HK-2 (cell line): ENCODE measurements around the gene INAVA.

Source experiments
- DNase-seq: peaks from one replicate; pipeline ENCODE4 v3.0.0-alpha.2; 2018; ENCODE audit not compliant: unreplicated experiment

INAVA gene

DNA sequence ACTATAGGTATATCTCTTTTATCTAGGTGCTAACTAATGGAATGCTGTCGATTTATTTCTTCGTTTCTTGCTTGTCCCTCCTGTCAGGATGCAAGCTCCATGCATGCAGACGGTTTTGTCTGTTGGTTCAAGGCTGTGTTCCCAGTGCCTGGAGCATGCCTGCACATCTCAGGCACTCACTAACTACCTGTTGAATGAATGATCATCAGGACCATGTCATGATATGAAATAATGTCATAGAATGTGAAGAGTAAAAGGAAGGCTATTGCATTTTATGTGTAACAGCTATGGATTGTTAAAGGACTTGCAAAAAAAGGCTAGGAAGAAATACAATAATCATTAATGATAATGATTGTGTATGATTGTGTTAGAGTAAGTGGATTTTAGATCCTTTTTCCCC lies 17.7 kb upstream of the INAVA start:
- DNase-seq: no peak

DNA sequence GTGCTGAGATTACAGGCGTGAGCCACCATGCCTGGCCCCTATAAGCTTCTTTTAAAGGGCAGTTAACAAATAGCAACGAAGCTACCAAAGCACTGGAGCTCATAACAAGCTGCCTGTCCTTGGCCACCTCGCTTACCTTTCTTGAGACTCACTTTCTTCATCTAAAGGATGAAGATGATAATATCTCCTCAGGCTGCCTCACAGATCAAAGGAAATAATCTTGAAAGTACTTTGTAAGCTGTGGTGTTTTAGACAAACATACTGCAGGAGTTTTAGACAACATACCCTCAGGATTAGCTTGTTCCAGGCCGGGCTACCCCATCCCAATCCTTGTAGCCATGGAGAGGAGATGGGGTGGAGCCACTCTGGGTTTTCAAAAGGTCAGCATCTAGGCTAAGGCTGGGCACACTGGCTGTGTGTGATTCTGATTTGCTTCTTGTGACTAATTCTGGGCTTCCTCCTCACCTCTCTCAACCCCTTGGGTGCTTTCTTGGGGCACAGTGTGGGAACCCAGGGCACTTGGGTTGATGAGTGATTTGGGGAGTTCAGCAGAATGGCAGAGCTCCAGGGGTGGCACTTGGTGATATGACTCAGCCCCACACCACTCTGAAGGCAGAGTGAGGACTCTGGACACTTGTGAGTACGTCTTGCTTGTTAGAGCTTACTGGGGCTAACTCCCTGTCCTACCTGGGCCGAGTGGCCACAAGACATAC lies 16.7 kb upstream of the INAVA start:
- DNase-seq: no peak

DNA sequence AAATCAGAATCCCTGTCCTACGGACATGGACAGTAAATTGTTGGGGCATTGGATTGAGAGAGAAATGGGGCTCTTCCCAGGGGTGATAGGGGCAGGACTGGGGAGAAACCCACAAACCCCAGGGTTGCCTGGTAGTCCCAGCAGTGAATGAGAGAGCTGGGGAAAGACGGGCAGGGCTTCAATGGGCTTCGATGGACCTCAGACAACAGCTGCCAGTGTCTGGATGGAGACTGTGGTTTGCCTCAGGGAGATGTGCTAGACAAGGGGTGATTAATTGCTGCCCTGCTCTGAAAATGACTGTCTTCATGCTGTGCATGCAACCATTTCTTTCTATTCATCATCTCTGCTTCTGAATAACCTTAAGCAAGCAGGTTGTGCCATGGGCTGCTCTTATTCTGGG lies 14.5 kb upstream of the INAVA start:
- DNase-seq: no peak

DNA sequence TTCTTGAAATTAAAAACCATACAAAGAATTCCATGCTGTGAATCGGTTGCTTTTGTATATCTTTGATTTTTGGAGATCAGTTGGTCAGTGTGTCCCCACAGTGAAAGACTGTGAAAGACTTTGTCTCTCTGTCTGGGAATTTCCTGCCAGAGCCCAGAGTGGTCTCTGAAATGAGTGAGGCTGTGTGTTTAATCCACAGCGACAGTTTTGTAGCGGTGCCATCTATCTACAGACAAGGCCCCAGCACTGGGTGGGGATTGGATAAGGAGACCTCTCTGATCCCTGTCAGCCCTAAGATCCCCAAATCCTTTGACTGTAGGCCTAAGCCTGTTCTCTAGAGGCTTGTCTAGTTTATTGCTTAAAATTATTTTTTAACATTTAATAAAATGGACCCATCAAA lies 11.6 kb upstream of the INAVA start:
- no peak for DNase-seq

DNA sequence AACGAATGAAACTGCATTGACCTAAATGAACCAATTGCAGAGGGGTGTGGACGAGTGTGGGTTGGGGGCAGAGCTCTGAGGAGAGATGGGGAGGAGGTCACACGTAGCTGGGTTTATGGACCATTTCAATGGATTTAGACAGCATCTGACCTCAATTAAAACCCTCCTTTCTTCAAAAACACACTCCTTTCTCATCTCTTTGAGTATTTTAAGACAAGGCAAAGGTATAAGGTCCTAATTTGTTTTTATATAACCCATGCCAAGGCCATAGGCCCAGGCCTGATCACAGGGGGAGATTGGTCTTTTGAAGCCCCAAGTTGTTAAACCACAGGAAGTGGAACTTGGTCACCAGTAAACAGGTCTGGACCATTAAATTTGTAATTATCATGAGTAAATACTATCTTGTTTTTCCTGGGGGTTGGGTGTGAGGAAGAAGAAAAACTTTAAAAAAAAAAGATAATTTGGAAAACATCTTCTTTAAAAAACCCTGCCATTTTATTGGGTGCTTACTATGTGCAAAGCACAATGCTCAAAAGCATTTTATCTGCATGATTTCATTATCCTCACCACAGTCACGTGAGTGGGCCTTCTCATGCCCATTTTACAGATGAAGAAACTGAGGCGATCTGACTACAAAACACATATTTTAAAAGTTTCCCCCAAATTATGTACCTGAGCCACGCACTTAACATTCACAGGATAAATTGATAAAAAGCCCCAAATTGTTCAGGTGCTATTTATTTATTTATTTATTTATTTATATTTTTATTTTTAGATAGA lies 8.9 kb upstream of the INAVA start:
- no peak for DNase-seq

DNA sequence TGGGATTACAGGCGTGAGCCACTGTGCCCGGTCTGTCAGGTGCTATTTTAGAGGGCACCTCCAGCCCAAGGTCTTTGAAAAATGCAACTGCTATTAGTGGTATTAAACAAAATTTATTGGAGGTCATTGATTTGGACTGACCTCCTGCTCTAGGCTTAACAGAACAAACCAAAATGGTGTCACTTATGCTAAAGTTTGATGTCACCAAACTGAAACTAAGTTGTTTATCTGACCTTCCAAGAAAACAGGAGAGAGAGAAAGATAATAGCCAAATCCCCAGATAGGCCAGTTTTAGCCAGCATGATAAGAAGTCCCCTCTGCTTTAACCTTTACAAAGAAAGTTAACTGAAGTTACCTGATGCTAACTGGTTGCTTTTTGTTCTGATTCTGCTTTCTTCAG lies 8.1 kb upstream of the INAVA start:
- DNase-seq: no peak

DNA sequence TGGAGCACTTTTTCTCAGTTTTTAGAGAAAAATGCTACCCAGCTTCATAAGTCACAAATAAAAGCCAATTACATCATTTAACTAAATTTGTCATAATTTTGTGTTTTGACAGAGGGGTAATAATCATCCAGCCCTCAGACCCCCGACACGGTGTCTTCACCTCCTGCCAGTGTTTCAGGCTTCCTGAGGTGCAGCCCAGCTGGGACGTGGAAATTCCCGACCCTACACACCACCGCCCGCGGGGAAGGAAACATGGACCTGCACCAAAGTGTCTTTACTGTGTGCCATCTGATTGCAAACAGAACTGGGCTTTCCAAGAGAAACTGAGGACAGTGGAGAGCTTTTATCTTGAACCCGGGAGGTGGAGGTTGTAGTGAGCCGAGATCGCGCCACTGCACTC lies 7.7 kb upstream of the INAVA start:
- DNase-seq: no peak

DNA sequence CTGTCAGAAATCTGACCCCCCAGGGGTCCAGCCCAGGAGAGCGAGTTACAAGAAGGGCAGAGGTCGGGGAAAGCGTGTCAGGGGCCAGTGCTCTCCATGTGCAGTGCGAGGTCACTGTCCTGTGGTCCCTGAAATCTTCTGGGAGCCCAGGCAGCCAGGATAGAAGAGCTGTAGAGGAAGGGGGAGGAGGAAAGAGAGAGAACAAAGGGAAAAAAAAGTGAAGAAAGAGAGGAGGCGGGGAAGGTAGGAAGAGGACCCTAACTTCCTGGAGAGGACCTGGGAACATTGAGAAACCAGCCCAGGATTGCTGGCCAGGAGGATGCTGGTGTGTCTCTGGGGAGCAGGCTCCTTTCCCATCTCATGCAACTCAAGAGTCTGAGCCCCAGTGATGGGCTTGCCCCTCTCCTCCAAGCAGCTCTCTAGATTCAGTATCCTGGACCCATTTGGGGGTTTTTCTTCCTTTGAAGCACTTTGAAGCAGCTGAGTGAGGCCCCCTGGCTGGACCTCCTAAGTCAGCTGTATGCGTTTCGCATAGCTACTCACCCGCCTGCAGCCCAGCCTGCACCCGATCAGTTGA lies 6.8 kb upstream of the INAVA start:
- DNase-seq: no peak

DNA sequence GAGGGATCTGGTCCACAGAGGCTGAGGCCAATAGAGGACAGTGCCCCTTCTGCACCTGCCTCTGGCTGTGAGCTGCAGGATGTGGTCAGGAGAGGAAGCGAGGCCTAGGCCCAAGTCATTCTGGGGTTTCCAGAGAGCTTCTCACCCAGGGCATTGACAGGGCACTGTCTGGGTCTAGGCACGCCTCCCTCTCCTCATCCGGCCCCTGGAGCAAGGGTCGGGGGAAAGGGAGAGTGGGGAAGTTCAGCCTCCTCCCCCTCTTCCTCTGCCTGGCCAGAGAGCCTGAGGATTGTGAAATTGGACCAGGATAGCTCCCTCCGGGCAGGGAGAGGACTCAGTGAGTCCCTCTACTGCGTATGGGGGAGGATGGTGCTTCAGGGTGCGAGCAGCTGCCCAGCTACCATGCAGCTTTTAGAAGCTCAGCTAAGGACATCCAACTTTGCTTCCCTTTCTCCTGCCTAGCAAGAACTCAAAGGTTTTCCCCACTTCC lies 6.3 kb upstream of the INAVA start:
- DNase-seq: peak; percentile 64

DNA sequence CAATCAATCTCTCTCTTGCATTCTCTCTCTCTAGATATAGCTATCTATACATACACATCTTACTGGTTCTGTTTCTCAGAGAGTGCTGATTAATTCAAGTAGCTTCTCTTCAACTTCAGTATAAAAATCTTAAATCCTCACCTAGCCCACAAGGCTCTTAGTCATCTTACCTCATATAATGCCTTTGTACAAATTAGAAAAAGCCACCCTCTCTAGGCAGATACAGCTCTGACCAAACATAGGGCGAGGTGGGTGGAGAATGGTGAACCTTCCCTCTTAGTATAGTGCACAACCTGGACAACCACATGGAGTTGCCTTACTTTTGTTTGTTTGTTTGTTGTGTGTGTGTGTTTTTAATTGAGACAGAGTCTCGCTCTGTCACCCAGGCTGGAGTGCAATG lies 5.1 kb upstream of the INAVA start:
- no peak for DNase-seq

DNA sequence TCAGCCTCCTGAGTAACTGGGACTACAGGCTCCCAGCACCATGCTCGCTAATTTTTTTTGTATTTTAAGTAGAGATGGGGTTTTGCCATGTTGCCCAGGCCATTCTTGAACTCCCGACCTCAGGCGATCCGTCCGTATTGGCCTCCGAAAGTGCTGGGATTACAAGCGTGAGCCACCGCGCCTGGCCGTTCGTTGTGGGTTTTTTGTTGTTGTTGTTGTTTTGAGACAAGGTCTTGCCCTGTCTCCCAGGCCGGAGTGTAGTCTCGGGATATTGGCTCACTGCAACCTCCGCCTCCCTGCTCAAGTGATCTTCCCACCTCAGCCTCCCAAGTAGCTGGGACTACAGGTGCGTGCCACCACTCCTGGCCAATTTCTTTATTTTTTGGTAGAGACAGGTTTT lies 4.7 kb upstream of the INAVA start:
- no peak for DNase-seq

DNA sequence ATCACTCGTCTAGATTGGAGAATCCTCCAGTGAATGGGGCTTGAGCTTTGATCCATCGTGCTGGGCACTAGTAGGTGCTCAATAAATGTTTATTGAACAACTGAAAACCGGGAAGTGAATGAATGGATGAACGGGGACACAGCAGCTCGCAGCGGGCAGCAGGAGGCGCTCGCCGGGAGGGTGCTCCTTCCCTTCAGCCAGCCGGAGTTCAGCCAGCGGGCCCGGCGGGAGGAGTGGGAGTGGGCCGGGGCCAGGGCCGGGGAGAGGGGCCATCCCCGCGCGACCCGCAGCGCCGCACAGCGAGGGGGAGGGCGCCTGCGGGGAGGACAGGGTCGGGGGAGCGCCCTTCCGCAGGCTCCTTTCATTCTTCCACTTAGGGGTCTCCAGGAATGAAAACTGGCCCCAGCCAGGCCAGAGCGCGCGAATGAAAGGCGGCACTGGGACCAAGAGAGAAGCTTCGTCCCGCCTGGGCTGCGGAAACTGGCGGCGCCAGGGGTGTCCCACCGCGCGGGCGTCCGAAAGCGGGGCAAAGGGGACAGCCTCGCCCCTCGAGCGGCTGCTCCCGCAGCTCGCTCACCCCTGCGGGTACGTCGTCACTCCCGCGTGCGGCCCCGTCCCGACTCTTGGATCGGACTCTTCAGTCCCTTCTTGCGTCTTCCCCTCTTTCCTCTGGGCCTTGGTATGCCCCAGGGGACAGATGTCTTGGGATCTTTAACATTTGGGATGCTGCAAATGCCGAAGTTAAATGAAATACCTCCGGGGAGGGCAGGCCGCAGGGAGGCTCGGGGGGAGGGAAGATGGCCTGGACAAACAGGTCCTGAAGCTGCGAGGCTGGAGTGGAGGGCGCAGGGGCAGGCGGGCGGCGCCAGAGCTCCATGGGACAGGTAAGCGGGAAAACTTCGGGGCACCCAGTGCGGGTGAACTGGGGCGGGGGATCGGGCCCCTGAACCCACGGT lies 3.6 kb upstream of the INAVA start:
- DNase-seq: peak; percentile 79

DNA sequence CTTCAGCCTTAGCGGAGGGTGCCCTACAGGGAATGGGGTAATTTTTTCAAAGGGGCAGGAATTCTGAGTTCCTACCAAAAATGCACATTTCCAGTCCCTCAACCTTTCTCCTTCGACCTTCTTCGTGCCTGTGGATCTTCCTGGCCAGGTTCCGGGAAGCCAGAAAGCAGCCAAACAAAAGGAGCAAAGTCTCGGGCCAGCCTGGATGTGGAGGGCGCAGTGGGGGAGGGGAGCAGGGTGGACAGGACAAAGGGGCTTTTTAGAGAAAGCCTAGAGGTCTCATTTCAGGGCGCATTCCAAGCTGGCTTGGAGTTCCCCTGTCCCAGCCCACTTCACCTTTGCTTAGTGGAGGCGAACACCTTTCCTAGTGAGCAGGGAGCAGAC lies 2.9 kb upstream of the INAVA start:
- DNase-seq: peak; percentile 52

DNA sequence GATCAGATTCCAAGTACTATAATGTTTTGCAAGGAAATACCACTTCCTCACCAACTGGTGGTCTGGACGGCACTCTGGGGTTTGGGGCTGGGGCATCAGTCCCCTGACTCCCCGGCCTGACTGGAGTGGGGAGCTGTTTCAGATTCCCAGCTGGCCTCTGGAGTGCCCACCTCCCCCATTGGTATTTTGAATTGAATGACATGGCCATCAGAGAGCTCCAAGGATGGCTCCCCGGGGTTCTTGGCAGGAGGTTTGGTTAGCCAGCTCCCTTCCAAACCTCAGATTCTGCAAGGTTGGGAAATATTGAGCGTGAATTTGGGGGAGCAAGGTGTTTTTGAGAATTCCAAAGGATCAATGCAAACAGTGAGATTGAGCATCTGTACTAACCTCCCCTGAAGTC lies 2.2 kb upstream of the INAVA start:
- no peak for DNase-seq

DNA sequence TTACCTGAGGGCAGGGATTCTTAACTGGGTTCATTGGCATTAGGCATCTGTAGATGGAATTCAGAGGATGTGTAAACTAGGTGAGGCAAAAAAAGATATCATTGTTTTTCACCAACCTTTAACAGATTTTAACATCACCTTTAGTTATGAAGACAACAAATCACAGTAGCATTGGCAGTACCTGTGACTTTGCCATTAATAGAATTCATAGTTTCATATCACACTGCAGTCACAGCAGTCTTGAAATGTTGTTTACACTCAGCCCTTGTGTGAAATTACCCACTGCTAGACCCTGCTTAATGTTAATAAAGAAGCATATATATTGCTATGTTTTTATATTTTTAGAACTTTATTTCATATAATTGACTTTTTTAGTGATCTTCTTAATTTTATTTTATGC lies 1.7 kb upstream of the INAVA start:
- DNase-seq: no peak

DNA sequence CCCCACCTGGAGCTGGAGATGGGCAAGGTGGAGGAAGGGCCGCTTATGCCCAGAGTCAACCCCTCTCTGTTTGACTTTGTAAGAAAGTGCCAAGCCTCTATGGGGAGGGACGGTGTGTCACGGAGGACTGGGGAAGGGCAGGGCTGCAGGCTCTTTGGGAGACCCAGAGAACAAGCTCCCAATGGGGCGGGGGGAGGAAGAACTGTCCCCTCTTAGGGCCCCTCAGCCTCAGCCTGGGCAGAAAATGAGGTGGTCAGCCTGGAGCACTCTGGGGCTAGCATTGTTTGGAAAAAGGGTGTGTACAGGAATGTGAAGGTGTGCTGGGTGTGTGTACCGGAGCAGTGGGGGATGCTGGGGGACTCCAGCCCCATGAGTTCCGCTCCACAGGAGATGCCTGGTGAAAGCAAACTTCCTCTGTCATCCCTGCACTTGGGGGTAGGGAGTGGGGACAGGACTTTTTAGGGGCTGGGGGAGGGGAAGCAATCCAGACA lies 1.2 kb upstream of the INAVA start:
- no peak for DNase-seq

DNA sequence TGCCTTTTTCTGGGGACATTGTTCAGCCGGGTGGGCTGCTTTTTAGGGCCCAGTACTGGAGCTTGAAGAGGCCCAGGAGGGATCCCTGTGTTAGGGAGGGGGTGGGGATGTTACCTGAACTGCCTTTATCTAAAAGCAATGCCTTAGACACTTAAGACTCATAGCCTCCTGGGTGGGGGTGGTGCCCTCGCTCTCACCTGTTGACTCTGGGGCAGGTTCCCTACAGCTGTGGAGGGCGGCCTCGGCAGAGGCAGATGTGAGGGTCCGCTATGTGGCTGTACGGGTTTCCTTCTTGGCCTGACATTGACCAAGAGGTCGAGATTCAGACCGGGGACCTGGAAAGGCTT lies 716 bp downstream of the INAVA start:
- DNase-seq: no peak

DNA sequence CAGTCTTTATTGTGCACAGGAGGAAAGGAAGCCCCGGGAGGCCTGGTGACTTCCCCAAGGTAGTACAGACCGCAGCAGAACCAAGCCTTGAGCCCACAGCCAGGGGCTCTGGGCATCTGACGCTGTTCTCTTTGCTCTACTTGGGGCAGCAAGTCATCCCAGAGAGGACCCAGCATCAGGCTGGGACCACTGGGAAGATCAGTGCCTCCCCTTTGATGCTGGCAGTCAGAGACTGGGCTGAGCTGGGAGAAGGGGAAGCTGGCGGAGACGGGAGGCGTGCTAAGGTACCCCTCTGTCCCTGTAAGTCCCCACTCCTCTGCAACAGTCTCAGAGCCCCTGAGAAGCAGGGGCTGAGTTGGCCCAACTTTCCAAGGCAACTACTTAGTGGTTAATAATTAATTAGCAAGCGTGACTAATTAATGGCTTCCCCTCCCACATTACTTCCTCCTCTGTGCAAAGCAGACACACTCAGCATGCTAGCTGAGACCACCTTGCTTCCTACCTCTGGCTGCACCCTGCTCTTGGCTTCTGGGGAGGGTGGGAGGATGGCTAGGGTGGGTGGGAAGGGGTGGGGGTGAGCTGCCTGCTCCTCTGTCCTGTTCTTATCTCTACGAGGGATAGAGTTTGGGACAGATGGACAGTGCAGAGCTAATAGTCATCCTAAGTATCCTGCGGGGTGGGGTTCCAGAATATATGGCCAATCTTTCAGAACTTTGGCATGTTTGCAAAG lies 1.3 kb downstream of the INAVA start:
- peak; percentile 57 for DNase-seq

DNA sequence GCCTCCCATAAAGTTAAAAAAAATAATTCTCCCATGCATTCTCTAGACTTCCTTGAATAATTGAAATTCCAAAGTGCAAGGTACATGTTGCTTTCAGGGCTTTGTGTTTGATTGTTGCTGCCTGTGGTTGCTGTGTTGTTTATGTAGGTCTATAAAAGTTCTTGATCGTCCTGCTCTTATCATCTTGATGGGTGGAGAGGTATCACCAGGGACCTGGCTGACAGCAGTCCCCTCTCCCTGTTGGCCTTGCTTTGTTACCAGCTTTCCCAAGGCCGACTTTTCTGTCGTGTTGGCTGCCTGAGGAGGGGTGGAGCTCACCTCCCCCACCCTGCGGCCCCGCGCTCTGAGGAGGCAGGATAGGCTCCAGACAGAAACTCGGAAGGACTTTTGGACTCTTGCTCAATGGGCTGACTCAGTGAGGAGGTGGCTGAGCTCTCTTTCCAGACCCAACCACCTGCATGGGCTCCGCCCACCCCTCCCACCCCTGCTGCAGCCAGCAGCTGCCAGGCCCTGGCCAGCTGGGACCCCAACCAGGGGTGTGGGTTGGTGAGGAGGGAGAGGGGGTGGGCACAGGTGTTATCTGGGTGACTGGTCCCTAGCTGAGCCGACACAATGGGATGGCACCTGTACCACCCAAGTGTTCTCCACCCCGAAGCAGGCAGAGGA lies 2.0 kb downstream of the INAVA start:
- DNase-seq: peak; percentile 91

DNA sequence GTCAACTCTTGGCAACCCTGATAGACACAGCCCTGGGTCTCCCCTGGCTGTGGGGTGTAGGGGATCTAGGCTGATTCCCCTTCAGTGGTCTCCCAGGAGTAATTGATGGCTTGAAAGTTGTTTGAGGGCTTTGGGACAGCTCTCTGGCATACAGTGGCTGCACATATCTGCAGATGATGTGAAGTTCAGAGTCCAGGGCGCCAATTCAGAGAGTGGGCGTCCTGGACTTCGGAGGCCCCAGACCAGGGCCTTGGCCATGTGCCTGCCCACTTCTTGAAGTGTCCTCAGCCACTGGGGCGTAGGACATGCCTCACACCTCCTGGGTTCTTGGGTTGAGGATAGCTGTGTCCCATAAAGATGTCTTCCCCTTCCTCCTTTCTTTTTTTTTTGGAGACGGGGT lies 2.6 kb downstream of the INAVA start:
- no peak for DNase-seq

DNA sequence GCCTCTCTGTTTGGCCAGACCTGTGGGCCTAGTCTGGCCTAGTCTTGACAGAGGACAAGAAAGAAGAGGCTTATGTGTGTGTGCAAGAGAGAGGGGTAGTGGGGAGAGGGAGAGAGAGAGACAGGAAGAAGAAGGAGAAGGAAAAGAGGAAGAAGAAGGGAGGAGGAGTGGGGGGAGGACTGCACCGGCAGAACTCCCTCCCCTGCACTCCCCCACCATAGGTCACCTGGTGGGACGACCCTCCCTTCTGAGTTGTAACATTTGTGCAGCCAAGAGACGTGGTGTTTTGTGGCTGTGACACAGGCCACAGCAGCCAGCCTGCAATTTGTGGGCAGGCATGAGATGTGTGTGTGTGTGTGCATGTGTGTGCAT lies 4.3 kb downstream of the INAVA start:
- DNase-seq: no peak
